ENCODE results near the gene CNTNAP1.

GRCh38 chr17:42659079-42659931 is 23.0 kb upstream of the CNTNAP1 start, which contains the start of gene TUBG2:
- TF ChIP-seq CTCF (IDR thresholded peaks at IDR 0.05) (no peak), POLR2A (IDR thresholded peaks at IDR 0.05) (no peak)
